ENCODE data around the gene KERA. TPM values are rescaled to one million over a fixed set of nuclear protein-coding genes. Genes with fewer than 3 reads are reported as not detected.

The KERA gene
- total and polyA plus RNA-seq, 2 experiments from 2014 or later = not detected

DNA sequence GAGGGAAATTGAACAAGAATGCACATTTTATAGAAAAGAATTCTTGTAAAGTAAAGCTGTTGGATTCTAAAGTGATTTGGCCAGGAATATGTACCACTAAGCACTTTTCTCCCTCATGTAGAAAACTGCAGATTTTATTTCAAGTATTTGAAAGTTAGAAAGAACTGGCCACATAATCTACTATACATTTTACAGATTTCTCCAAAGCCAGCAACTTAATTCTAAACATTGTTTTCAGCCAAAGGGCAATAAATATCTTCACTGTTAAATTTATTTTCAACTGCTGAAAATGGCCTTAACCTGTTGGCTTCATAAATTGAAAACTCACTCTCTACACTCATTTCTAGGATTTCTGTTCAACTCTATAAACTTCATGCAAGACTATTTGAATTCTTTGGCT, 15.6 kb upstream of the KERA start:
- Histone ChIP-seq H3K27me3 (no peaks in the 10 kb centered on the region), H3K4me3 (no peak overlapping the region), H3K36me3 (no peaks in the 10 kb centered on the region), H3K27ac (no peak overlapping the region), H3K4me1 (ENCODE audit: low read depth) (peaks cover 12% of the 10 kb centered on the region), H3K9me3 (ENCODE audit: low read depth) (no peaks in the 10 kb centered on the region)
- TF ChIP-seq, protein P1, sequence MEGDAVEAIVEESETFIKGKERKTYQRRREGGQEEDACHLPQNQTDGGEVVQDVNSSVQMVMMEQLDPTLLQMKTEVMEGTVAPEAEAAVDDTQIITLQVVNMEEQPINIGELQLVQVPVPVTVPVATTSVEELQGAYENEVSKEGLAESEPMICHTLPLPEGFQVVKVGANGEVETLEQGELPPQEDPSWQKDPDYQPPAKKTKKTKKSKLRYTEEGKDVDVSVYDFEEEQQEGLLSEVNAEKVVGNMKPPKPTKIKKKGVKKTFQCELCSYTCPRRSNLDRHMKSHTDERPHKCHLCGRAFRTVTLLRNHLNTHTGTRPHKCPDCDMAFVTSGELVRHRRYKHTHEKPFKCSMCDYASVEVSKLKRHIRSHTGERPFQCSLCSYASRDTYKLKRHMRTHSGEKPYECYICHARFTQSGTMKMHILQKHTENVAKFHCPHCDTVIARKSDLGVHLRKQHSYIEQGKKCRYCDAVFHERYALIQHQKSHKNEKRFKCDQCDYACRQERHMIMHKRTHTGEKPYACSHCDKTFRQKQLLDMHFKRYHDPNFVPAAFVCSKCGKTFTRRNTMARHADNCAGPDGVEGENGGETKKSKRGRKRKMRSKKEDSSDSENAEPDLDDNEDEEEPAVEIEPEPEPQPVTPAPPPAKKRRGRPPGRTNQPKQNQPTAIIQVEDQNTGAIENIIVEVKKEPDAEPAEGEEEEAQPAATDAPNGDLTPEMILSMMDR (IDR thresholded peaks at IDR 0.05; ENCODE audit: low read depth, low read length) = no peak
- no peak for DNase-seq (ENCODE audit: low read depth in 1 of 2, low spot score in 1 of 2)

GRCh38 chr12:91072931-91073330, 15.1 kb upstream of the KERA start:
- no peak for DNase-seq (ENCODE audit: low read depth in 1 of 2, low spot score in 1 of 2)
- Histone ChIP-seq H3K27ac (no peak overlapping the region), H3K36me3 (no peaks in the 10 kb centered on the region), H3K9me3 (ENCODE audit: low read depth) (no peaks in the 10 kb centered on the region), H3K4me3 (no peak overlapping the region), H3K4me1 (ENCODE audit: low read depth) (peaks cover 11% of the 10 kb centered on the region), H3K27me3 (no peaks in the 10 kb centered on the region)
- TF ChIP-seq, protein P1 (IDR thresholded peaks at IDR 0.05; ENCODE audit: low read depth, low read length) = no peak

DNA sequence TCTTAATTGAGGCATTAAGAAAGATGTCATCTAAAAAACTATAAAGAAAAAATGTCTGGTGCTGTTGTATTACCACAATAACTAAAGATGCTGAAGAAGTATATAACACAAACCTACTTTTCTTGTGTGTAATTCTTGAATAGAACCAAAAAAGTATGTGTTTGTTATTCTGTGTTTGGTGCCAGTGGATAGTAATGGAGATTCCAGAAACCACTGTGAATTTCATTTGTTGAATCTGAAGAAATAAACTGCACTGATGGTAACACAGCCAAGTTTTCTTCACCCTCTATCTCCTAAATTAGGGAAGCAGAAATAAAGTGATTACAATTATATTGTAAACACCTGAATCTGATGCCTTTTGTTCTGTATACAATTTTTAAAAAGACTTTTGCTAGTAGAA, 13.1 kb upstream of the KERA start:
- H3K27me3 ChIP-seq = no peaks in the 10 kb centered on the region
- no peak overlapping the region for H3K27ac ChIP-seq
- no peak overlapping the region for H3K4me3 ChIP-seq
- peaks cover 11% of the 10 kb centered on the region for H3K4me1 ChIP-seq (ENCODE audit: low read depth)
- H3K36me3 ChIP-seq = no peaks in the 10 kb centered on the region
- no peaks in the 10 kb centered on the region for H3K9me3 ChIP-seq (ENCODE audit: low read depth)
- DNase-seq (ENCODE audit: low read depth in 1 of 2, low spot score in 1 of 2) = no peak
- TF ChIP-seq, protein P1 (IDR thresholded peaks at IDR 0.05; ENCODE audit: low read depth, low read length) = no peak

- Histone ChIP-seq H3K27ac (no peak overlapping the region), H3K27me3 (no peaks in the 10 kb centered on the region), H3K36me3 (no peaks in the 10 kb centered on the region), H3K4me1 (ENCODE audit: low read depth) (peaks cover 11% of the 10 kb centered on the region), H3K9me3 (ENCODE audit: low read depth) (no peaks in the 10 kb centered on the region), H3K4me3 (no peak overlapping the region)
- TF ChIP-seq, protein P1 (IDR thresholded peaks at IDR 0.05; ENCODE audit: low read depth, low read length) = no peak
- no peak for DNase-seq (ENCODE audit: low read depth in 1 of 2, low spot score in 1 of 2)
These were observed 7.6 kb upstream of the KERA start for GRCh38 chr12:91065396-91065795.

DNA sequence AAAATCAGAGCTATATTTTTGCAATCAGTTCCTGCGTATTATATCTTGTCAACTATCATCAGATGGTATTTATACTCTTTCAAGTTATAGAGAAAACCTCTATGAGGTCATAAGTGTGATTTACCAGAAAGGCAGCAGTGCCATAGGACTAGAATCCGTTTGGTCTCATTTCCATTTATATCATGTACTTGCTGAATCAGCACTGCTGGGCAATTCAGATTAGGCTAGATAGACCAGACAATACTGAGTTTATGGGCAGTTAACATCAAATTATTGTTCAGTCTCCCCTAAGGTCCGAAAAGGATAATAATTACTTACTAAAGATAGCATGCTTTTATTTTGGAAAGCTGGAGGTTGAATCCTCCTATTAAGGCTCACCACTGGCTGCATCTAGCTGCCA, 6.8 kb upstream of the KERA start:
- Histone ChIP-seq H3K4me3 (no peak overlapping the region), H3K4me1 (ENCODE audit: low read depth) (peaks cover 11% of the 10 kb centered on the region), H3K27me3 (no peaks in the 10 kb centered on the region), H3K9me3 (ENCODE audit: low read depth) (no peaks in the 10 kb centered on the region), H3K36me3 (no peaks in the 10 kb centered on the region), H3K27ac (no peak overlapping the region)
- TF ChIP-seq, protein P1 (IDR thresholded peaks at IDR 0.05; ENCODE audit: low read depth, low read length) = no peak
- DNase-seq (ENCODE audit: low read depth in 1 of 2, low spot score in 1 of 2) = no peak

DNA sequence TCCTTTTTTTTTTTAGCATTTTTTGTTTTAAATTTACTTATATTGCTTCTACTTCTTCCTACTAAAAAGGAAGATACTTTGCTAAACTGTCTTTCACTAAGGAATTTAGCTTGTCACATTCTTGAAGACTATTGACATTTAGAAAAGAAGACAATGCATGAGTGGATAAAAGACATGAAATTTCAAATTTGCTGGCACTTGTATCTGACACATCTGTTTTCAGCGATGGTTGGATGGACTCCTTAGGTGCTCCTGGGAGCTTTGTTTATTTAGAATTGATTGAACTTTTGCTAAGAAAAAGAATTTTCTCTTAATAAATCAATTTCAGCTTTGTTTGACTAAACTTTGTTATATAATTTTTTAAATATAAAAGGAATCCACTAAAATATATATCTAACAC, 3.3 kb upstream of the KERA start:
- Histone ChIP-seq H3K27ac (no peak overlapping the region), H3K4me1 (ENCODE audit: low read depth) (no peaks in the 10 kb centered on the region), H3K27me3 (no peaks in the 10 kb centered on the region), H3K9me3 (ENCODE audit: low read depth) (no peaks in the 10 kb centered on the region), H3K4me3 (no peak overlapping the region), H3K36me3 (no peaks in the 10 kb centered on the region)
- TF ChIP-seq, protein P1 (IDR thresholded peaks at IDR 0.05; ENCODE audit: low read depth, low read length) = no peak
- DNase-seq (ENCODE audit: low read depth in 1 of 2, low spot score in 1 of 2) = no peak
